ENCODE measurements around the gene ALKBH4. TPM values are rescaled to one million over a fixed set of nuclear protein-coding genes. Genes with fewer than 3 reads are reported as not detected.

Gene ALKBH4
- total RNA-seq: 10 to 100 TPM; 14.3 to 20.0 TPM

GRCh38 chr7:102464577-102465280, at the start of gene ALKBH4, which contains the start of gene LRWD1:
Gene ALKBH4 (minus strand): TSS chr7:102464863. CDS start chr7:102464836, 27 bp downstream.
Gene LRWD1 (plus strand): TSS chr7:102464984. CDS start chr7:102465081, 97 bp downstream.

GRCh38 chr7:102478314-102479208, 13.9 kb upstream of the ALKBH4 start, which contains the start of gene POLR2J:
Gene POLR2J (minus strand): TSS chr7:102478922. CDS start chr7:102478860, 62 bp downstream.

GRCh38 chr7:102433219-102434038, 31.2 kb downstream of the ALKBH4 start, which contains the start of gene ORAI2:
Gene ORAI2 (plus strand): TSS chr7:102433575. CDS start chr7:102438957, 5,382 bp downstream.

Other genes with a start within 250 kb of the ALKBH4 start
- gene SH2B2, start 178.0 kb downstream of the ALKBH4 start, total RNA-seq: 1 to 10 TPM; 2.0 to 5.5 TPM
- not detected for gene SPDYE6, start 108.4 kb downstream of the ALKBH4 start, total RNA-seq
- gene PRKRIP1, start 68.5 kb downstream of the ALKBH4 start, total RNA-seq: 10 to 100 TPM; 11.0 to 12.3 TPM
- gene ORAI2, start 31.3 kb downstream of the ALKBH4 start, total RNA-seq: 10 to 100 TPM; 21.0 to 26.0 TPM
- gene LRWD1, start 121 bp upstream of the ALKBH4 start, total RNA-seq: 10 to 100 TPM; 30.3 to 48.6 TPM
- 10 to 100 TPM; 36.5 to 52.3 TPM for gene POLR2J, start 14.1 kb upstream of the ALKBH4 start, total RNA-seq
- gene RASA4B, start 52.9 kb upstream of the ALKBH4 start, total RNA-seq: under 1 TPM; under 0.01 to 1.00 TPM
- gene UPK3BL2, start 78.8 kb upstream of the ALKBH4 start, total RNA-seq: 1 to 10 TPM; 2.3 to 2.4 TPM
- gene SPDYE2, start 86.4 kb upstream of the ALKBH4 start, total RNA-seq: not detected
- gene POLR2J3, start 107.7 kb upstream of the ALKBH4 start, total RNA-seq: 10 to 100 TPM; 33.0 to 66.4 TPM
- 1 to 10 TPM in 1 of 2 donors, under 1 TPM in 1; 0.33 to 2.1 TPM for gene RASA4, start 151.9 kb upstream of the ALKBH4 start, total RNA-seq
- gene UPK3BL1, start 177.9 kb upstream of the ALKBH4 start, total RNA-seq: 10 to 100 TPM in 1 of 2 donors, 1 to 10 TPM in 1; 6.2 to 11.0 TPM
- not detected for gene SPDYE2B, start 185.5 kb upstream of the ALKBH4 start, total RNA-seq
- 1 to 10 TPM; 3.0 to 4.5 TPM for gene POLR2J2, start 206.8 kb upstream of the ALKBH4 start, total RNA-seq